SH-SY5Y (cell line): ENCODE data around the gene FAM83G.

Experiments used
- GATA2 ChIP-seq: IDR thresholded peaks from 2 replicates; pipeline ENCODE4 v1.6.1; 2011; ENCODE audit warnings: mild to moderate bottlenecking, low read depth, low read length
- GATA3 ChIP-seq: IDR thresholded peaks from 2 replicates; pipeline ENCODE4 v1.6.1; 2011; ENCODE audit warnings: low read depth, mild to moderate bottlenecking, low read length, moderate library complexity

Gene FAM83G

GRCh38 chr17:18991531-18992315 lies 12.8 kb downstream of the FAM83G start:
- no peak for TF ChIP-seq GATA2

- no peak for TF ChIP-seq GATA3
- TF ChIP-seq GATA2: no peak
Observed at GRCh38 chr17:18990331-18990730, 14.2 kb downstream of the FAM83G start.

GRCh38 chr17:18988546-18989173 lies 15.9 kb downstream of the FAM83G start:
- TF ChIP-seq GATA3 (no peak), GATA2 (no peak)

- TF ChIP-seq GATA3 (no peak), GATA2 (no peak)
Observed at GRCh38 chr17:18987862-18988545, 16.6 kb downstream of the FAM83G start.

GRCh38 chr17:18987230-18987610 lies 17.3 kb downstream of the FAM83G start:
- TF ChIP-seq GATA2 (no peak), GATA3 (no peak)

- no peak for TF ChIP-seq GATA3
- TF ChIP-seq GATA2: no peak
Observed at GRCh38 chr17:18986541-18987229, 17.9 kb downstream of the FAM83G start.

- TF ChIP-seq GATA2 (no peak), GATA3 (no peak)
Observed at GRCh38 chr17:18985475-18985874, 19.1 kb downstream of the FAM83G start.

GRCh38 chr17:18984273-18985114 lies 20.1 kb downstream of the FAM83G start:
- TF ChIP-seq GATA2 (no peak), GATA3 (no peak)

- TF ChIP-seq GATA2 (no peak), GATA3 (no peak)
Observed at GRCh38 chr17:18981642-18982424, 22.7 kb downstream of the FAM83G start.

- TF ChIP-seq GATA2 (no peak), GATA3 (no peak)
Observed at GRCh38 chr17:18981335-18981641, 23.3 kb downstream of the FAM83G start.

GRCh38 chr17:18980682-18981334 lies 23.8 kb downstream of the FAM83G start:
- TF ChIP-seq GATA3 (no peak), GATA2 (no peak)

GRCh38 chr17:18978655-18979054 lies 25.9 kb downstream of the FAM83G start:
- TF ChIP-seq GATA2: no peak
